Nephron (organoid): ENCODE results near the gene PLA2G4B.

ENCODE experiments used
- H3K27ac Mint-ChIP-seq, 3 experiments: 2 replicates each; pipeline ENCODE4 v1.8.0; 2020; ENCODE audit warnings: mixed read lengths in 3 of 3, mild to moderate bottlenecking in 2 of 3, moderate library complexity in 1 of 3
- H3K27me3 Mint-ChIP-seq: 2 replicates; pipeline ENCODE4 v1.8.0; 2021; ENCODE audit warnings: low read depth, mild to moderate bottlenecking, moderate library complexity, mixed read lengths
- H3K36me3 Mint-ChIP-seq: 2 replicates; pipeline ENCODE4 v1.8.0; 2020; ENCODE audit warnings: low read depth, mixed read lengths
- H3K4me1 Mint-ChIP-seq: 2 replicates; pipeline ENCODE4 v1.8.0; 2020; ENCODE audit warnings: mixed read lengths
- H3K4me3 Mint-ChIP-seq, 3 experiments: 2 replicates each; pipeline ENCODE4 v1.8.0; 2020; ENCODE audit warnings: mild to moderate bottlenecking in 3 of 3, mixed read lengths in 3 of 3, moderate library complexity in 2 of 3
- H3K9me3 Mint-ChIP-seq: 2 replicates; pipeline ENCODE4 v1.8.0; 2020; ENCODE audit warnings: mixed read lengths
- TF ChIP-seq, protein P1 (sequence below), 3 experiments: fragments of 200-600 bp; sonication (generic); IDR thresholded peaks; one replicate each; pipeline ENCODE4 v1.5.0; 2021; ENCODE audit warnings: antibody characterized with exemption in 3 of 3; ENCODE audit not compliant: unreplicated experiment in 3 of 3

Gene PLA2G4B

GRCh38 chr15:41812820-41813375 is 25.7 kb upstream of the PLA2G4B start:
- Mint-ChIP-seq H3K9me3 (no peaks in the 10 kb centered on the region), H3K4me3 (no peak overlapping the region), H3K27me3 (no peaks in the 10 kb centered on the region), H3K27ac (no peak overlapping the region), H3K4me1 (no peaks in the 10 kb centered on the region), H3K36me3 (peaks cover 16% of the 10 kb centered on the region)
- TF ChIP-seq, protein P1, sequence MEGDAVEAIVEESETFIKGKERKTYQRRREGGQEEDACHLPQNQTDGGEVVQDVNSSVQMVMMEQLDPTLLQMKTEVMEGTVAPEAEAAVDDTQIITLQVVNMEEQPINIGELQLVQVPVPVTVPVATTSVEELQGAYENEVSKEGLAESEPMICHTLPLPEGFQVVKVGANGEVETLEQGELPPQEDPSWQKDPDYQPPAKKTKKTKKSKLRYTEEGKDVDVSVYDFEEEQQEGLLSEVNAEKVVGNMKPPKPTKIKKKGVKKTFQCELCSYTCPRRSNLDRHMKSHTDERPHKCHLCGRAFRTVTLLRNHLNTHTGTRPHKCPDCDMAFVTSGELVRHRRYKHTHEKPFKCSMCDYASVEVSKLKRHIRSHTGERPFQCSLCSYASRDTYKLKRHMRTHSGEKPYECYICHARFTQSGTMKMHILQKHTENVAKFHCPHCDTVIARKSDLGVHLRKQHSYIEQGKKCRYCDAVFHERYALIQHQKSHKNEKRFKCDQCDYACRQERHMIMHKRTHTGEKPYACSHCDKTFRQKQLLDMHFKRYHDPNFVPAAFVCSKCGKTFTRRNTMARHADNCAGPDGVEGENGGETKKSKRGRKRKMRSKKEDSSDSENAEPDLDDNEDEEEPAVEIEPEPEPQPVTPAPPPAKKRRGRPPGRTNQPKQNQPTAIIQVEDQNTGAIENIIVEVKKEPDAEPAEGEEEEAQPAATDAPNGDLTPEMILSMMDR (IDR thresholded peaks at IDR 0.05; ENCODE audit: unreplicated experiment in 3 of 3), result no peak

- H3K4me1 Mint-ChIP-seq, result no peaks in the 10 kb centered on the region
- no peaks in the 10 kb centered on the region for H3K27me3 Mint-ChIP-seq
- H3K27ac Mint-ChIP-seq, result no peak overlapping the region
- no peaks in the 10 kb centered on the region for H3K9me3 Mint-ChIP-seq
- H3K4me3 Mint-ChIP-seq, result no peak overlapping the region
- TF ChIP-seq, protein P1 (IDR thresholded peaks at IDR 0.05; ENCODE audit: unreplicated experiment in 3 of 3), result no peak
- H3K36me3 Mint-ChIP-seq, result peaks cover 20% of the 10 kb centered on the region
Observed at GRCh38 chr15:41813426-41813825, 25.2 kb upstream of the PLA2G4B start.

GRCh38 chr15:41814534-41814933 is 24.1 kb upstream of the PLA2G4B start:
- Mint-ChIP-seq H3K9me3 (no peaks in the 10 kb centered on the region), H3K4me1 (no peaks in the 10 kb centered on the region), H3K4me3 (no peak overlapping the region), H3K27me3 (no peaks in the 10 kb centered on the region), H3K36me3 (peaks cover 26% of the 10 kb centered on the region), H3K27ac (no peak overlapping the region)
- TF ChIP-seq, protein P1 (IDR thresholded peaks at IDR 0.05; ENCODE audit: unreplicated experiment in 3 of 3), result no peak

- H3K27ac Mint-ChIP-seq, result no peak overlapping the region
- TF ChIP-seq, protein P1 (IDR thresholded peaks at IDR 0.05; ENCODE audit: unreplicated experiment in 3 of 3), result no peak
- H3K4me3 Mint-ChIP-seq, result no peak overlapping the region
- H3K36me3 Mint-ChIP-seq, result peaks cover 41% of the 10 kb centered on the region
- no peaks in the 10 kb centered on the region for H3K4me1 Mint-ChIP-seq
- H3K27me3 Mint-ChIP-seq, result no peaks in the 10 kb centered on the region
- H3K9me3 Mint-ChIP-seq, result no peaks in the 10 kb centered on the region
Observed at GRCh38 chr15:41816788-41817187, 21.9 kb upstream of the PLA2G4B start.

DNA sequence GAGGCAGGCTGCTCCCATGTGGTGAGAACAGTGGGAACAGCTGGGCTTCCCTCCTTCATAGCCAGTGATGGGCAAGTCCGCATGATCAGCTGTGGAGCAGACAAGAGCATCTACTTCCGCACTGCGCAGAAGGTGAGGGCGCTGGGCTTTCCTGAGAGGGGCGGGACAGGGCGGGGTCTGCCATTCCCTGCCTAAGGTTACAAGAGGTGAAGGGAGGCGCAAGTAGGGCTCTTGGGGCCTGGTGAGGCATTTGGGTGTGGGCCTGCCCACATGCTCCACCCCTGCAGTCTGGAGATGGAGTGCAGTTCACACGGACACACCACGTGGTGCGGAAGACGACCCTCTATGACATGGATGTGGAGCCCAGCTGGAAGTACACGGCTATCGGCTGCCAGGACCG is 21.3 kb upstream of the PLA2G4B start:
- Mint-ChIP-seq H3K4me1 (no peaks in the 10 kb centered on the region), H3K27ac (no peak overlapping the region), H3K4me3 (no peak overlapping the region), H3K9me3 (no peaks in the 10 kb centered on the region), H3K36me3 (peaks cover 41% of the 10 kb centered on the region), H3K27me3 (no peaks in the 10 kb centered on the region)
- TF ChIP-seq, protein P1 (IDR thresholded peaks at IDR 0.05; ENCODE audit: unreplicated experiment in 3 of 3), result no peak

DNA sequence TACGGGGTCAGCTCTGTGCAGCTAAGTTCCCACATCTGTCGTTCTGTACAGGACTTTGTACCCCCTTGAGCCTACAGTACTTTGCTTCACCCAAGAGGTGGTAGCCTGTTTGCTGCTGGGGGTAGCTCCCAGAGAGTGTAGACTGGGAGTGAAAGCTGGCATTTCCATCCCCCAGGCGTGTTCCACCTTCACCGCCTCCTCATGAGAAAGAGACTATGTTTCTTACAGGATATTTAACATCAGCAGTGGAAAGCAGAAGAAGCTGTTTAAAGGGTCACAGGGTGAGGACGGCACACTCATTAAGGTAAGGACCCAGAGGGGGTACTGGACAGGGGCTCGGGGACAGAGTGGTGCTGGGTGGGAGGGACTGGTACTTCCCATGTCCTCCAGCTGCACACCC is 20.9 kb upstream of the PLA2G4B start:
- TF ChIP-seq, protein P1 (IDR thresholded peaks at IDR 0.05; ENCODE audit: unreplicated experiment in 3 of 3), result no peak
- no peaks in the 10 kb centered on the region for H3K27me3 Mint-ChIP-seq
- H3K36me3 Mint-ChIP-seq, result peaks cover 41% of the 10 kb centered on the region
- no peak overlapping the region for H3K4me3 Mint-ChIP-seq
- no peak overlapping the region for H3K27ac Mint-ChIP-seq
- no peaks in the 10 kb centered on the region for H3K4me1 Mint-ChIP-seq
- no peaks in the 10 kb centered on the region for H3K9me3 Mint-ChIP-seq
